ENCODE measurements around the gene RNASE12.
"Not testable (repeated sequence)": the region's sequence is repeated elsewhere in the genome, so short reads cannot be mapped to it uniquely, and the experiment has no call there.

RNASE12 gene

DNA sequence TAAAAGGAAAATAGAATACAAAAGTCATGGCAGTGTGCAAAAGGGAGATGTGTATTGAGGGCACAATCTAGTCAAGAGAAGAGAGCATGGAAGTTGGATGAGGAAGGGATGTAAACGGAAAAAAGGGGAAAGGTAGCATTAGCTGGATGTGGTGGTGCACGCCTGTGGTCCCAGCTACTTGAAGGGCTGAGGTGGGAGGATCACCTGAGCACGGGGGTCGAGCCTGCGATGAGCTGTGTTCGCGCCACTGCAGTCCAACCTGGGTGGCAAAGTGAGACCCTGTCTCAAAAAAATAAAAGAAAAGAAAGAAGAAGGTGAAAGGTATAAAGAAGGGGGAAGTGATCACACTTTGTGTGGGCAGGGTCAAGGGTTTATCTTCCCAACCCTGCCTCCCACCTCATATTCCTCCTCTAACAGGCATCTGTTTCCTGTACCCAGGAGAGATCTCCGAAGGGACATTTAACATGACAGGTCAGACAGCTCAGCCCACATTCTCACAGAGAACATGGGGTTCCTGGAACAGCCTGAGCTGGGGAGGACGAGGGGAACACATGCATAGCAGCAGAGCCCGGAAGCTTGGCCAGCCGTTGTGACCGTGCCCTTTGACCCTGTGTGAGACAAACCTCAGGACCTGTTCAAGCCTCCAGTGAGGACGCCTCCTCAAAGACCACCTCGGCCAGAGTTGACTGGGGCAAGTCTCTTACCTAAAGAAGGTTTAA is 12.2 kb downstream of the RNASE12 start:
- DNase-seq: no peak

DNA sequence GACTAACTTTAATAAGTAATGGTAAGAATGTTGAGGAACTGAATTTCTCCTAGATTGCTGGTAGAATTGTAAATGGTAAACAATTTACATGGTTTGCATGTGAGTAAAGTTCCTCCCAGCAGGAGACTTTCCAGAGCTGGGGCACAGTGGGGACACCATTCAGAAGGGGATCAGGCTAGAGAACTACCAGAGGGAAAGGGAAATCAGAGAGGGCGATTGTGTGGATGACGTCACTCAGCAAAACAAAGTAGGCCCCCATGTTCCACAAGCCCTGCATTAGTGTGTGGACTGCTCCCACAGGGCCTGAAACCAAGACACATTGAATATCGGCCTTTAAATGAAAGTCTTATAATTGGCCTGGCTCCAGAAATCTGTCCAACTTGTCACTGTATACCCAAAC is 12.9 kb downstream of the RNASE12 start:
- DNase-seq: no peak

DNA sequence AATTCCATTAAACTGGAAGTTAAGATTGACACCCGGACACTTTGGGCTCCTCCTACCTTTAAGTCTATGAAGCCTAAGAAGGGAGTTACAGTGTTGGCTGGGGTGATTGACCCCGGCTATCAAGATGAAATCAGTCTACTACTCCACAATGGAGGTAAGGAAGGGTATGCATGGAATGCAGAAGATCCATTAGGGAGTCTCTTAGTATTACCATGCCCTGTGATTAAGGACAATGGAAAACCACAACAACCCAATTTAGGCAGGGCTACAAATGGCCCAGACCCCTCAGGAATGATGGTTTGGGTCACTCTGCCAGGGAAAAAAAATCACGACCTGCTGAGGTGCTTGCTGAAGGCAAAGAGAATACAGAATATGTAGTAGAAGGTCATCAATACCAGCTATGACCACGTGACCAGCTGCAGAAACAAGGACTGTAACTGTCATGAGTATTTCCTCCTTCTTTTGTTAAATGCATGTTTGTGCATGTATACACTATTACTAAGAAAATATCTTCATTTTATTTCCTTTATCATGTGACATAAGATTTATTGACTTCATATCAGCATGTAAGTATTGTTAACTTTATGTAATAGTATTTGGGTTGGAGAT is 18.7 kb downstream of the RNASE12 start:
- DNase-seq: not testable (repeated sequence)

DNA sequence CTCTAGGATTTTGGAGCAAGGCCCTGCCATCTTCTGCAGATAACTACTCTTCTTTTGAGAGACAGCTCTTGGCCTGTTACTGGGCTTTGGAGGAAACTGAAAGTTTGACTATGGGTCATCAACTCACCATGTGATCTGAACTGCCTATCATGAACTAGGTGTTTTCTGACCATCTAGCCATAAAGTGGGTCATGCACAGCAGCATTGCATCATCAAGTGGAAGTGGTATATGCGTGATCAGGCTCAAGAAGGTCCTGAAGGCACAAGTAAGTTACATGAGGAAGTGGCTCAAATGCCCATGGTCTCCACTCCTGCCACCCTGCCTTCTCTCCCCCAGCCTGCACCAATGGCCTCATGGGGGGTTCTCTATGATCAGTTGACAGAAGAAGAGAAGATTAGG is 20.5 kb downstream of the RNASE12 start:
- not testable (repeated sequence) for DNase-seq

DNA sequence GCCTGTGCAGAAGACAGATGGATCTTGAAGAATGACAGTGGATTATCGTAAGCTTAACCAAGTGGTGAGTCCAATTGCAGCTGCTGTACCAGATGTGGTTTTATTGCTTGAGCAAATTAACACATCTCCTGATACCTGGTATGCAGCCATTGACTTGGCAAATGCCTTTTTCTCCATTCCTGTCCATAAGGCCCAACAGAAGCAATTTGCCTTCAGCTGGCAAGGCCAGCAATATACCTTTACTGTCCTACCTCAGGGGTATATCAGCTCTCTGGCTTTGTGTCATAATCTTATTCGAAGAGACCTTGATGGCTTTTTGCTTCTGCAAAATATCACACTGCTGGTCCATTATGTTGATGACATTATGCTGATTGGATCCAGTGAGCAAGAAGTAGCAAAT is 21.3 kb downstream of the RNASE12 start:
- DNase-seq: not testable (repeated sequence)

DNA sequence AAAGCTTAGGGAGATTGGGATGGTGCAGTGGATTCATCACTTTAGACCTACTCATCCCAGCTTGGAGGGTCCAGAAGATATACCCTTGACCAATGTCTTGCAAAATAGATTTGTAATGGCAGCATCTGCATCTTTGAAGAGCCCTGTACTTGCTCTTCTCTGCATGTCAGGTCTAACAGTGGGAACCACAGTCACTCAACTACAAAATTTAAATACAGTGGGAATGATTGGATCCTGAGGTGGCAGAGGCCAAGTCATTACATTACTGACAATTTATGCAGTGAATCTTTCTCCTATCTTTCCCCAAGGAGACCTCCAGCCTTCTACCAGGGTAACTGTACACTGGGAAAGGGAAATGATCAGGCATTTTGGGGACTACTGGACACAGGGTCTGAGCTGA is 22.1 kb downstream of the RNASE12 start:
- DNase-seq: no peak

DNA sequence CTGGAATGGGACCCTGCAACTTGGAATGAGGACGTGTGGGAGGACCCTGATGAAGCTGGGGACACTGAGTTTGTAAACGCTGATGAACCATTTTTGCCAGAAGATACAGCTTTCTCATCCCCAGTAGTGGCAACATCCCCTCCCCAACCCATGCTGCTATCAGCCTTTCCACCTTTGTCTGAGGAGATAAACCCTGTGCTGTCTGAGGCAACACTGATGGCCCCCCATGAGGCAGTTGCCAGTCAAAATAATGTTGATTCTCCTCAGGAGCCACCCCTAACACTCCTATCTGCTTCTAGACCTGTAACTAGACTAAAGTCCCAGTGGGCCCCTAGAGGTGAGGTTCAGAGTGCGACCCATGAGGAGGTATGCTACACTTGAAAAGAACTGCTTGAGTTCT is 22.8 kb downstream of the RNASE12 start:
- no peak for DNase-seq

DNA sequence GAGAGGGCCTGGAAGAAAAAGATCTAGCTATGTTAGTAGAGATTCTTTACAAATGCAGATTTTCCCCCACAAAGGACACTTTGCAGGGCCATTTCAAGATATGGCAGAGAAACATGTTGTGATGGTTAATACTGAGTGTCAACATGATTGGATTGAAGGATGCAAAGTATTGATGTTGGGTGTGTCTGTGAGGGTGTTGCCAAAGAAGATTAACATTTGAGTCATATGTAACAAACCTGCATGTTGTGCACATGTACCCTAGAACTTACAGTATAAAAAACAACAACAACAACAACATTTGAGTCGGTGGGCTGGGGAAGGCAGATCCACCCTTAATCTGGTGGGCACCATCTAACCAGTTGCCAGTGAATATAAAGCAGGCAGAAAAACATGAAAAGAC is 24.0 kb downstream of the RNASE12 start:
- not testable (repeated sequence) for DNase-seq

DNA sequence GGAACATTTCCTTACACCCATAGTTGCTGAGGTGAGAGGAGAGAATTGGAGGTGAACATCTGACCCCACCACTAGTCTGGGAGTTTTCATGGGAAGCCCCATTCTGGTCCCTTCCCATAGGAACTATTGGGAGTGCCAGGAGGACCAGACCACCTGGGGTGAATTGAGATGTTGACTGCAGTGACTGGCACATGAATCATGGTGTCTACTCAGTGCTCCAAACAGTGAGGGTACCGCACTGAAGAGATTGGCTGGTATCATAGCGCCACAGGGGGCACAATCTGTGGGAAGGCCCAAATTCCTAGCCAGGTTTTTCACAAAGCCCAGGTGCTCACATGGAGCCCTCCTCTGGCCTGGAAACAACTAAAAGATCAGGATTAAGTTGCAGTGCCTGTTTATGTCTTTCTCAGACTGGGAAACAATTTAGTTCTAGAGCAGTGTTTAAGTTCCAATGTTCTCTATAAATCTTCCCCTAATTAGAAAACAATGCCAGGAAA is 26.6 kb downstream of the RNASE12 start:
- DNase-seq: no peak

DNA sequence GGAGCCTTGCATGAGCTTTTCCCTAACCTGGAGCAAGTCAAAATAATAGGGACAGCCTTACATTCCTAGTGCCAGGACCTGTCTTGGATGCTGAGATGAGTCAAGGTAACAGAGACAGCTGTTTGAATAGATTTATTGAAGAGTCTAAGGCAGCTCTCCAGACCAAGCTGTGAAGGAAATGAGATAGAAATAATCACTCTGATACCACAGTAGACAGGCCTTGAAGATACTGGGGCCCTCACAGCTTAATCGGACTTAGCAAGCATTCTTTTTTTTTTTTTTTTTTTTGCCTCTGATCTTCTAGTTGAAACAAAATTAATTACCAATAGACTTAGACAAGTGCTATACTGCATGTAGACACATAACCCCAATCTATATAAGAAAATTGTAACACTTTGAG is 27.2 kb downstream of the RNASE12 start:
- no peak for DNase-seq

DNA sequence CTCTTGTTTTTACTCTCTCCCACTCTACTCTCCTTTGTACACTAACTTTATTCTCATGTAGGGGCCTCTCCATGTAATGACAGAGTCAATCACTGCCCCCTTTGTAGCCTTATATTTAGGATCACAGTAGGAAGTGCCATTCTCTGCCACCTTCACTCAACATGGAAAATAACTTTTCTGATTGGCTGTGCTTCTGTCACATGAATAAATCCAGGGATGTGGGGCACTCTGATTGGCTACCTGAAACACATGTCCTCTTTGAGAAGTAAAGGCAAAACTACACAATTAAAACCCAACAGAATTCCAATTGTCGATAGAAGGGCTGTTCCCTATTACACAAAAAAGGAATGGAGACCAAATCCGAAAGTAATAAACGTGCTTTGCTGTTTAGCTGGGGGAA is 30.2 kb downstream of the RNASE12 start, which contains the start of gene RNASE9:
Gene RNASE9, minus strand, starts transcription at position 87 of the 400 bp plus-strand sequence.
- DNase-seq: no peak

DNA sequence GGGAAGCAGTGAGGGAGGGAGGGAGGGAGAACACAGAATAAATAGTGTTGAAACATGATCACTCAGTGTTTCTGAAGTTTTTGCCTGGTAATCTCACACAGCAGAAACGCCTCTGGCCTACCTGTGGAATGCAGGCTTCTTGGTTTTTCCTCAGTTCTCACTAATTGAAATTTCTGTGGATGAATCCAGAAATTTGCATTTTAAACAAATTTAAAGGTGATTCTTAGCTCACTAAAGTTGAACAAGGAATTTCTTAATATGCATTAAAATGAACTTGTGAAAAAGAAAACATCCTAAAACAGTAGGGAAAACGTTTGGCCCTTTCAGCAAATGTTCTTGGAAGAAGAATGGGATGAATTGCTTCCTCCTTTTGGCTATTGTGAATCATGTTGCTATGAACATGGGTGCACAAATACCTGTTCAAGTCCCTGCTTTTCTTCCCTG is 31.7 kb downstream of the RNASE12 start:
- no peak for DNase-seq

DNA sequence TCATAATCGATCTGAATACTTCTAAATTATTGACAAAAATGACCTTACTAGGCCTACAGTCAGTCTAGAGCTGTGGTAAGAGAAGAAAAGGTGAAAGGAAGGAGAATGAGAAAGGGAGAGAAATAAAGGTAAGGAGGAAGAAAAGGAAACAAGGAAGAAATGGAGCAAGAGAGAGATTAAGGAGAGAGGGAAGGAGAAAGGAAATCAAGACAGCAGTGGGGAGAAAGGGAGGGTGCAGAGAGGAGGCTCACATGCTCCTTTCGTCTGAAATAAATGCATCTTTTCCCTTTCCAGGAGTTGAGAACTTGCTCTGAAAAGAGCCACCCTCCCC is 34.0 kb downstream of the RNASE12 start:
- no peak for DNase-seq

DNA sequence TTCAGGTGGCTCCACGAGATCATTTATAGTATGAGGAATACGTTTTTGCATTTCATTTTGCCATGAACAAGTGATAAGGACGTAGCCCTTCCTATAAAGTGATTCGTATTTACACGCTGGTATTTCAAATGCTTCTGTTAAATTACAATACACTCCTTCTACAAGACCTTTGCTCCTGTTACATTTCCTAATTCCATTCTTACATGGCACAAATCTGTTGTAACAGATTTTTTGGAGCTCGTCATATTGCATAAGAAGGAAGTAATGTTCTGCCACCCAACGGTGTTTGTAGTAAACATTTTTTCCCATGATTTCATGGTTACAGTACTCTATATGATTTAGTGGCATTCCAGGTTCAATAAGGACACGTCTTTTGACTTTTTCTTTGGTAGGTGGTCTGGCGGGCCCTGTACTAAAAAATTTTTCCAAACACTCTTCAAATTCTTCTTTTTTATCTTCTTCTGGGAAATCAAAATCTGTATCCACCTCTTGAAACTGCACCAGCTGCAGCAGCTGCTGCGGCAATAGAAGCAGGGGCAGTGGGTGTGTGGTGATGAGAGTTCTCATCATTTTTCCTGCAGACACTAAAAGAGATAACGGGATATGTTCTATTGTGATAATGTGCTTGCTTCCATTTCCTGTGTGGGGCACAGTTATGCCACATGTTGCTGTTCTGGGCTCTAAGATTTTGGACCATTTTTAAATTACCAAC is 34.5 kb downstream of the RNASE12 start:
- DNase-seq: no peak

DNA sequence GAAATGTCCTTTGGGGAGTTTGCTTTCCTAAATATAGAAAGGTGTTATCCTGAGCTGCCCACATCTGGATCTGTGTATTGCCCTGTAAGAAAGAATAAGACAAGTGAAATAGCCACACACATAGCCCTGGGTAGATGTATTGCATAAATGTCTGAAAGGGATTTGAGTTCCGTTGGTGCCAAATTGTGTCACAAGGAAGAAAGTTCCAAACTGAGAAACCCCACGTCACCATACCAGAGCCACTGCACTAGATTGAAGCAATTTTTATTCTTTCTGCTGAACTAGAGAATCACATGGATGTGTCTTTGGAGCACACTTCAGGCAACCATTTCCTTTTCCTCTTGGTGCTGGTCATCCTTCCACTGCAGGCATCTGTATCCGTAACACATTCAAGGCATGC is 35.3 kb downstream of the RNASE12 start:
- DNase-seq: no peak

DNA sequence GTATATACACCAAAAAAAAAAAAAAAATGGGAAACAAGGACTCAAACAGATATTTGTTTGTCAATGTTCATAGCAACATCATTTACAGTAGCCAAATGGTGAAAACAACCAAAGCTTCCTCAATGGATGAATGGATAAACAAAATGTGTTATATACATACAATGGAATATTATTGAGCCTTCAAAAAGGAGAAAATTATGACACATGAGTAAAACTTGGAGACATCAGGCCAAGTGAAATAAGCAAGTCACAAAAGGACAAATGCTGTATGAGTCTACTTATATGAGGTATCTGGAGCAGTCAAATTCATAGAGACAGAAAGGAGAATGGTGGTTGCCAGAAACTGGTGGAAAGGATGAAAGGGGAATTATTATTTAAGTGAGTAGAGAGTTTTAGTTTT is 38.2 kb downstream of the RNASE12 start:
- no peak for DNase-seq

DNA sequence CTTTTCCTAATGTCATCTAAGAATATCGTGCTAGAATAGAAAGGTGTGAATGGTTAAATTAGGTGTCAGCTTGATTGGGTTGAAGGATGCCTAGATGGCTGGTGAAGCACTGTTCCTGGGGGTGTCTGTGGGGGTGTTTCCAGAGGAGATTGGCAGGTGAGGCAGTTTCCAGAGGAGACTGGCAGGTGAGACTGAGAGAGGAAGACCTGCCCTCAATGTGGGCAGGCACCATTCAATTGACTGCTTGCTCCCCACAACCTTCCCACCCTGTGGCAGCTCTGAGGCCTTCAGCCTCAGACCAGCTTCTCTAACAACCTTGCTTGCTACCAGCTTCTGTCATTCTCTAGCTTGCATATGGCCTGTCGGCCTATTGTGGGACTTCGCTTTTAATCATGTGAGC is 39.6 kb downstream of the RNASE12 start:
- no peak for DNase-seq

DNA sequence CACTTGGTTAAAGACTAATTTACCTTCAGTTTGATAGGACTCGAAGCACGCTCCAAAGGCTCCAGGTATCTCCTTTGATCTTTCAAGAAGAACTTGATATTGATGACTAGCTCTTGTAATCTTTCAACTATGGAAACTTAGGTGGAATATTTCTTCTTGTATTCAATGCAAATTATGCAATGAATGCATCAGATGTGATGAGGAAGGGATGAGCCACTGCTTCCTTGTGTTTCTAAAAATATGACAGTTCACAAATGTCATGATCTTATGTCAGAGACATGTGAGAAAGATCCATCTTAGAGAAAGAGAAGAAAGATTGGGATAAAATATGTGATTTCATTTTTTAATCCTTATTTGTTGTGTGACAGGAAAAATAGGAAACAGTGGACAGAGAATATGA is 40.2 kb downstream of the RNASE12 start:
- no peak for DNase-seq

DNA sequence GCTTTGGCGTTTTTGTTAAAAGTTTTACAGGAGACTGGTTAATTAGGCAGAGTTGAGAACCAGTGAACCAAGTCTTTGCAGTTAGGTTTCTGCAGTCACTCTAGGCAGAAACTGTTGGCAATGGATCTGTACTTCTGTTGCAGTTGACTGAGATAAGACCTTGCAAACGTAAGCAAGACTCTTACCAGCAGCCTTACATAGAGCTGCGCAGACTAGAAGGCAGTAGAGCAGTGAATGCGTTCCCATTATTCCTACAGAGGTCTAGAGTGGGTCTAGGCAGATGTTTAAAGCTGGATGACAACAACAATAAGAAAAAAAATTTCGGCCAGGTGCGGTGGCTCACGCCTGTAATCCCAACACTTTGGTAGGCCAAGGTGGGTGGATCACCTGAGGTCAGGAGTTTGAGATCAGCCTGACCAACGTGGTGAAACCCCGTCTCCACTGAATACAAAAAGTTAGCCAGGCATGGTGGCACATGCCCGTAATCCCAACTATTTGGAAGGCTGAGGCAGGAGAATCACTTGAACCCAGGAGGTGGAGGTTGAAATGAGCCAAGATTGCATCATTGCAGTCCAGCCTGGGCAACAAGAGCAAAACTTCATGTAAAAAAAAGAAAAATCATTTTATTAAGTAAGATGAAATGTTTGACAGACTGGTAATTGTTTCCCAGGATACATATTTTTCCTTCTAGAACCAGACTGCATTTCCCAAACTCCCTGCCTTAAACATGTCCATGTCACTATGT is 42.6 kb downstream of the RNASE12 start:
- no peak for DNase-seq

DNA sequence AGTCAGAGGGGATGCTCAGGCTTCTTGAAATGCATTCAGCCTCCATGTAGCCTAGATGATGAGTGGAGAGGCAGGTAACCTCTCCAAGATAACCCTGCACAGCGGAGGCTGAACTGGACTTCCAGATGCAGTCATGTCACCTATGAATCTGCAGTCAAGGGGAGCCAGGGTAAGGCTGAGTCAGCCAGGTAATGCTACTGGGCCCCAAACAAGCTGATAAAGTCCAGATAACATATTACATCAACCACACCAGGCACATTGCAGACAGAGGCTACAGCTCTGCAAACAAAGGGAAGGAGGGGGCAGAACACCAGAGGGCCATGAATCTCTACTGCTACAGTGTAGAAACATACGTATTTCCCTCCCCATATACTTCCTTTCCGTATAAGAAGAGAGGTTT is 44.3 kb downstream of the RNASE12 start:
- no peak for DNase-seq
